B cell (primary cell): ENCODE results near the gene BTRC. TPM values are rescaled to one million over a fixed set of nuclear protein-coding genes. Genes with fewer than 3 reads are reported as not detected.
"Not testable (repeated sequence)": the region's sequence is repeated elsewhere in the genome, so short reads cannot be mapped to it uniquely, and the experiment has no call there.

Experiments
- ATAC-seq: fragments of 200-7000 bp; cut with Tn5 transposase; one replicate; pipeline ENCODE4 v1.10.0; 2021; ENCODE audit warnings: low read depth, mild to moderate bottlenecking, moderate number of reproducible peaks, moderate library complexity
- CTCF ChIA-PET: fragments of 350-600 bp; sonication (Branson Sonifier 250); formaldehyde crosslinking; loops from one replicate; lab custom pipeline; 2021; ENCODE audit warnings: antibody characterized with exemption, inconsistent platforms; lab: Charles Lee
- POLR2A ChIA-PET: fragments of 350-600 bp; sonication (Branson Sonifier 250); formaldehyde crosslinking; loops from one replicate; lab custom pipeline; 2021; ENCODE audit warnings: antibody characterized with exemption; lab: Charles Lee
- DNase-seq: peaks from one replicate; pipeline ENCODE4 v3.0.0; 2013
- H2AFZ ChIP-seq: 2 replicates; pipeline ENCODE4 v1.6.1; 2012; ENCODE audit warnings: mild to moderate bottlenecking, low read depth, low read length; ENCODE audit not compliant: insufficient read depth, poor library complexity, severe bottlenecking
- H3K27ac ChIP-seq, 2 donors: 1 replicate in 1 of 2; 2 replicates in 1 of 2; pipeline ENCODE4 v1.5.1; 2012 to 2013; ENCODE audit warnings: low read length in 2 of 2, mild to moderate bottlenecking in 2 of 2, moderate library complexity in 1 of 2
- H3K27me3 ChIP-seq, 4 experiments: fragments of 200-600 bp in 1 of 4; sonication (generic) in 1 of 4; replicated peaks in 1 of 4; 1 replicate in 2 of 4; 2 replicates in 2 of 4; pipeline versions ENCODE4 v1.6.1 to v1.7.0; 2013 to 2016; ENCODE audit warnings: low read length in 3 of 4, mild to moderate bottlenecking in 2 of 4, mixed read lengths in 1 of 4, moderate library complexity in 1 of 4; ENCODE audit not compliant: insufficient read depth in 4 of 4, control insufficient read depth in 3 of 4; ENCODE audit errors: control extremely low read depth in 1 of 4
- H3K36me3 ChIP-seq, 2 experiments: replicated peaks in 1 of 2; 1 replicate in 1 of 2; 2 replicates in 1 of 2; pipeline versions ENCODE4 v1.6.1 to v1.7.1; 2013; ENCODE audit warnings: low read length in 1 of 2; ENCODE audit not compliant: insufficient read depth in 2 of 2, control insufficient read depth in 1 of 2; ENCODE audit errors: control extremely low read depth in 1 of 2, extremely low read depth in 1 of 2
- H3K4me1 ChIP-seq, 2 donors: fragments of 200-600 bp in 1 of 2; sonication (generic) in 1 of 2; 1 replicate in 1 of 2; 2 replicates in 1 of 2; pipeline versions ENCODE4 v1.5.1 to v1.6.1; 2013 to 2017; ENCODE audit warnings: low read length in 2 of 2; ENCODE audit not compliant: control insufficient read depth in 2 of 2, insufficient read depth in 2 of 2
- H3K4me2 ChIP-seq: replicated peaks from 2 replicates; pipeline ENCODE3; 2012; ENCODE audit warnings: mild to moderate bottlenecking, low read depth, low read length; ENCODE audit not compliant: poor library complexity, severe bottlenecking
- H3K4me3 ChIP-seq, 5 experiments: fragments of 200-600 bp in 1 of 5; sonication (generic) in 1 of 5; 1 replicate in 3 of 5; 2 replicates in 2 of 5; pipeline versions ENCODE4 v1.5.1 to v1.7.0; 2011 to 2016; ENCODE audit warnings: low read length in 4 of 5, mild to moderate bottlenecking in 4 of 5, low read depth in 2 of 5, control low read depth in 1 of 5, moderate library complexity in 1 of 5; ENCODE audit not compliant: insufficient read depth in 1 of 5; ENCODE audit errors: control extremely low read depth in 1 of 5, extremely low read depth in 1 of 5
- H3K79me2 ChIP-seq: fragments of 200-600 bp; sonication (generic); one replicate; pipeline ENCODE4 v1.6.0; 2016; ENCODE audit warnings: low read length; ENCODE audit not compliant: control insufficient read depth, insufficient read depth
- H3K9ac ChIP-seq: fragments of 200-600 bp; sonication (generic); 2 replicates; pipeline ENCODE4 v1.6.1; 2017; ENCODE audit warnings: mild to moderate bottlenecking, low read length, moderate library complexity
- H3K9me3 ChIP-seq, 3 donors: one replicate each; pipeline versions ENCODE4 v1.6.1 to v1.7.1; 2013; ENCODE audit warnings: low read length in 2 of 3; ENCODE audit not compliant: control insufficient read depth in 2 of 3, insufficient read depth in 1 of 3; ENCODE audit errors: control extremely low read depth in 1 of 3
- H4K20me1 ChIP-seq: 2 replicates; pipeline ENCODE4 v1.6.0; 2012; ENCODE audit warnings: mild to moderate bottlenecking, low read length; ENCODE audit not compliant: insufficient read depth, control insufficient read depth, poor library complexity, severe bottlenecking
- H3K27ac Mint-ChIP-seq: one replicate; pipeline ENCODE4 v1.8.0; 2021; ENCODE audit warnings: mixed read lengths
- H3K27me3 Mint-ChIP-seq: one replicate; pipeline ENCODE4 v1.8.0; 2021; ENCODE audit warnings: mixed read lengths
- H3K4me1 Mint-ChIP-seq: one replicate; pipeline ENCODE4 v1.8.0; 2021; ENCODE audit warnings: mixed read lengths
- H3K4me3 Mint-ChIP-seq: one replicate; pipeline ENCODE4 v1.8.0; 2021; ENCODE audit warnings: mixed read lengths
- H3K9me3 Mint-ChIP-seq: one replicate; pipeline ENCODE4 v1.8.0; 2022; ENCODE audit warnings: mixed read lengths; ENCODE audit not compliant: insufficient read depth
- EZH2 ChIP-seq: IDR thresholded peaks from 2 replicates; pipeline ENCODE4 v1.6.1; 2012; ENCODE audit warnings: borderline replicate concordance, low read depth, mild to moderate bottlenecking, moderate library complexity, low read length; ENCODE audit not compliant: insufficient read depth, poor library complexity, severe bottlenecking
- WGBS: methylation state at CpG from one replicate; pipeline ENCODE4 v1.1.5; 2013; ENCODE audit warnings: missing lambda C conversion rate; ENCODE audit not compliant: insufficient coverage; 5-methylcytosine and 5-hydroxymethylcytosine counted together
- intact Hi-C: fragments of 100-400 bp; cut with micrococcal nuclease; formaldehyde crosslinking; loops from one replicate; pipeline ENCODE4 v1.10.0; 2022
- polyA plus RNA-seq: library from polyadenylated mRNA; depleted of rRNA; stranded (reverse); fragments of >200 nt; gene quantifications from 2 replicates; pipeline ENCODE4 v1.2.3, GENCODE V29; 2012
- total RNA-seq, 2 donors: library from RNA; stranded (reverse); fragments of 120-200 nt in 1 of 2; gene quantifications; 1 replicate in 1 of 2; 2 replicates in 1 of 2; pipeline versions ENCODE4 v1.2.3 to v1.2.4, GENCODE V29; 2013 to 2022
- TF ChIP-seq, protein P1 (sequence below): fragments of 200-600 bp; IDR thresholded peaks from one replicate; pipeline ENCODE4 v1.8.0; 2022; ENCODE audit warnings: antibody characterized with exemption, mild to moderate bottlenecking

The BTRC gene
- total and polyA plus RNA-seq, 2 donors (not counting 1 experiment from before 2014, with no cell fraction given), result 4.3 to 21.9 TPM

- no peak for ATAC-seq
- Mint-ChIP-seq H3K4me3 (no peak overlapping the region), H3K4me1 (peaks cover 21% of the 10 kb centered on the region), H3K9me3 (no peaks in the 10 kb centered on the region), H3K27me3 (no peaks in the 10 kb centered on the region), H3K27ac (no peak overlapping the region)
- no peaks in the 10 kb centered on the region for H3K9me3 ChIP-seq
- H3K27me3 ChIP-seq, result no peaks in the 10 kb centered on the region
- no peak overlapping the region for H3K27ac ChIP-seq
- no peak overlapping the region for H2AFZ ChIP-seq
- H3K9ac ChIP-seq, result no peak overlapping the region
- peaks cover 7 to 8% of the 10 kb centered on the region in 2 donors for H3K4me1 ChIP-seq
- ChIA-PET POLR2A (no interaction called here), CTCF (no interaction called here)
- peaks cover 85% of the 10 kb centered on the region for H3K79me2 ChIP-seq
- TF ChIP-seq EZH2, result no peak
- TF ChIP-seq, protein P1, sequence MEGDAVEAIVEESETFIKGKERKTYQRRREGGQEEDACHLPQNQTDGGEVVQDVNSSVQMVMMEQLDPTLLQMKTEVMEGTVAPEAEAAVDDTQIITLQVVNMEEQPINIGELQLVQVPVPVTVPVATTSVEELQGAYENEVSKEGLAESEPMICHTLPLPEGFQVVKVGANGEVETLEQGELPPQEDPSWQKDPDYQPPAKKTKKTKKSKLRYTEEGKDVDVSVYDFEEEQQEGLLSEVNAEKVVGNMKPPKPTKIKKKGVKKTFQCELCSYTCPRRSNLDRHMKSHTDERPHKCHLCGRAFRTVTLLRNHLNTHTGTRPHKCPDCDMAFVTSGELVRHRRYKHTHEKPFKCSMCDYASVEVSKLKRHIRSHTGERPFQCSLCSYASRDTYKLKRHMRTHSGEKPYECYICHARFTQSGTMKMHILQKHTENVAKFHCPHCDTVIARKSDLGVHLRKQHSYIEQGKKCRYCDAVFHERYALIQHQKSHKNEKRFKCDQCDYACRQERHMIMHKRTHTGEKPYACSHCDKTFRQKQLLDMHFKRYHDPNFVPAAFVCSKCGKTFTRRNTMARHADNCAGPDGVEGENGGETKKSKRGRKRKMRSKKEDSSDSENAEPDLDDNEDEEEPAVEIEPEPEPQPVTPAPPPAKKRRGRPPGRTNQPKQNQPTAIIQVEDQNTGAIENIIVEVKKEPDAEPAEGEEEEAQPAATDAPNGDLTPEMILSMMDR, result no peak
- intact Hi-C loops, result loop anchor here (10.0 kb wide), 1 partner anchor 886 kb away; the partner anchor contains the start of genes GBF1 and PITX3
- no peak overlapping the region for H3K4me2 ChIP-seq
- WGBS, result 60% methylated on average over 4 of the region's 5 CpGs
- H4K20me1 ChIP-seq, result peaks cover 5% of the 10 kb centered on the region
- no peaks in the 10 kb centered on the region for H3K36me3 ChIP-seq
- no peak overlapping the region for H3K4me3 ChIP-seq
- DNase-seq, result no peak
These were observed 4.8 kb downstream of the BTRC start for GRCh38 chr10:101358706-101359300.

DNA sequence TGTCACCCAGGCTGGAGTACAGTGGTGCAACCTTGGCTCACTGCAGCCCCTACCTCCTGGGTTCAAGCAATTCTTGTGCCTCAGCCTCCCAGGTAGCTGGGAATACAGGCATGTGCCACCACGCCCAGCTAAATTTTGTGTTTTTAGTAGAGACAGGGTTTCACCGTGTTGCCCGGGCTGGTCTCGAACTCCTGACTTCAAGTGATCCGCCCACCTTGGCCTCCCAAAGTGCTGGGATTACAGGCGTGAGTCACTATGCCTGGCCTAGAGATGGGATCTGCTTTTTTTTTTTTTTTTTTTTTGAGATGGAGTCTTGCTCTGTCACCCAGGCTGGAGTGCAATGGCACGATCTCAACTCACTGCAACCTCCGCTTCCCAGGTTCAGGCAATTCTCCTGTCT is 6.1 kb downstream of the BTRC start:
- H3K9me3 Mint-ChIP-seq, ATAC-seq, H3K4me2 ChIP-seq, DNase-seq, H3K4me1 ChIP-seq, H2AFZ ChIP-seq, H3K27ac Mint-ChIP-seq, H3K27me3 ChIP-seq, H3K27me3 Mint-ChIP-seq, H3K4me3 Mint-ChIP-seq, H3K36me3 ChIP-seq, H3K27ac ChIP-seq, H3K9ac ChIP-seq, H3K4me3 ChIP-seq, H3K9me3 ChIP-seq, intact Hi-C loops, POLR2A ChIA-PET, H4K20me1 ChIP-seq: not testable (repeated sequence)
- peaks cover 15% of the 10 kb centered on the region for H3K4me1 Mint-ChIP-seq
- WGBS, result 100% methylated on average over 1 of the region's 8 CpGs
- H3K79me2 ChIP-seq, result peaks cover 76% of the 10 kb centered on the region
- CTCF ChIA-PET, result interaction anchor here (0.7 to 0.9 kb wide), 2 partner anchors 84 to 1023 kb away, joined by 3 read pairs; no protein-coding TSS in a partner anchor

DNA sequence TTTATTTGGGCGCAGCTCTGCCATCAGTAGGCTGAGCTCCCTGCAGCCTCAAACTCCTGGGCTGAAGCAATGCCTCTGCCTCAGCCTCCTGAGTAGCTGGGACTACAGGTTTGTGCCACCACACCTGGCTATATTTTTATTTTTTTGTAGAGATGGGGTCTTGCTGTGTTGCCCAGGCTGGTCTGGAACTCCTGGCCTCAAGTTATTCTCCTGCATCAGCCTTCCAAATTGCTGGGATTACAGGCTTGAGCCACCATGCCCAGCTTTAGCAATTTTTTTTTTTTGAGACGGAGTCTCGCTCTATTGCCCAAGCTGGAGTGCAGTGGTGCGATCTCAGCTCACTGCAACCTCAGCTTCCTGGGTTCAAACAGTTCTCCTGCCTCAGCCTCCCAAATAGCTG is 6.9 kb downstream of the BTRC start:
- CTCF ChIA-PET, result interaction anchor here (0.9 kb wide), 1 partner anchor 83 kb away, joined by 3 read pairs; no protein-coding TSS in a partner anchor
- POLR2A ChIA-PET, result not testable (repeated sequence)

More for the DNA sequence above, 6.9 kb downstream of the BTRC start:
- H3K4me1 ChIP-seq, H3K4me3 ChIP-seq, H3K27me3 ChIP-seq, H3K4me2 ChIP-seq, ATAC-seq, H3K9me3 ChIP-seq, H3K27ac ChIP-seq, H3K27ac Mint-ChIP-seq, H3K27me3 Mint-ChIP-seq, H2AFZ ChIP-seq, DNase-seq, H3K36me3 ChIP-seq, H4K20me1 ChIP-seq, H3K4me3 Mint-ChIP-seq, H3K9ac ChIP-seq, intact Hi-C loops, H3K9me3 Mint-ChIP-seq: not testable (repeated sequence)
- peaks cover 69% of the 10 kb centered on the region for H3K79me2 ChIP-seq
- H3K4me1 Mint-ChIP-seq, result peaks cover 12% of the 10 kb centered on the region
- 100% methylated on average over 3 of the region's 4 CpGs for WGBS
